HepG2 (cell line): ENCODE measurements around the gene MARK2. TPM values are rescaled to one million over a fixed set of nuclear protein-coding genes. Genes with fewer than 3 reads are reported as not detected.

Experiments used
- ASH2L ChIP-seq: fragments of 300-600, 200-600 bp; sonication (generic); IDR thresholded peaks from 2 replicates; pipeline ENCODE4 v1.7.0; 2017; ENCODE audit warnings: low read depth, mild to moderate bottlenecking, moderate library complexity, mixed read lengths, low read length; ENCODE audit not compliant: insufficient read length
- FOXJ3 ChIP-seq: sonication (generic); formaldehyde crosslinking; IDR thresholded peaks from 2 replicates; pipeline ENCODE4 v1.4.0; 2020; ENCODE audit warnings: missing genetic modification reagents, mild to moderate bottlenecking, borderline replicate concordance
- HNRNPL ChIP-seq: fragments of 200-400 bp; formaldehyde crosslinking; IDR thresholded peaks from 2 replicates; pipeline ENCODE4 v1.6.1; 2017; ENCODE audit warnings: mild to moderate bottlenecking, low read depth, low read length
- KAT7 ChIP-seq: IDR thresholded peaks from 2 replicates; pipeline ENCODE4 v1.6.1; 2018; ENCODE audit warnings: borderline replicate concordance, missing compliant biosample characterization
- KDM3A ChIP-seq: IDR thresholded peaks from 2 replicates; pipeline ENCODE4 v1.6.1; 2018; ENCODE audit warnings: low read depth, missing compliant biosample characterization
- KLF11 ChIP-seq: IDR thresholded peaks from 2 replicates; pipeline ENCODE4 v1.6.1; 2016; ENCODE audit warnings: missing compliant biosample characterization
- KMT2B ChIP-seq: IDR thresholded peaks from 2 replicates; pipeline ENCODE4 v1.6.1; 2016; ENCODE audit warnings: missing genetic modification reagents, missing compliant biosample characterization
- NCOA2 ChIP-seq: sonication (generic); formaldehyde crosslinking; IDR thresholded peaks from 2 replicates; pipeline ENCODE4 v1.8.0; 2022; ENCODE audit warnings: inconsistent platforms
- NFRKB ChIP-seq: fragments of 450-650 bp; IDR thresholded peaks from 2 replicates; pipeline ENCODE4 v1.6.1; 2017
- PHF20 ChIP-seq: sonication (generic); formaldehyde crosslinking; IDR thresholded peaks from 2 replicates; pipeline ENCODE4 v1.5.0; 2020; ENCODE audit warnings: mild to moderate bottlenecking, missing genetic modification reagents
- PRMT3 ChIP-seq: sonication (generic); formaldehyde crosslinking; IDR thresholded peaks from 2 replicates; pipeline ENCODE4 v1.8.1; 2022; ENCODE audit warnings: low read depth, mild to moderate bottlenecking, moderate library complexity, missing genetic modification reagents, borderline replicate concordance
- RARA ChIP-seq: IDR thresholded peaks from 2 replicates; pipeline ENCODE4 v1.6.1; 2016; ENCODE audit warnings: missing genetic modification reagents, missing compliant biosample characterization
- REPIN1 ChIP-seq: sonication (generic); formaldehyde crosslinking; IDR thresholded peaks from 2 replicates; pipeline ENCODE4 v1.8.0; 2022; ENCODE audit warnings: missing genetic modification reagents, low read depth, mild to moderate bottlenecking, borderline replicate concordance
- SMAD3 ChIP-seq: sonication (generic); formaldehyde crosslinking; IDR thresholded peaks from 2 replicates; pipeline ENCODE4 v1.4.0; 2020; ENCODE audit warnings: missing genetic modification reagents
- SMARCE1 ChIP-seq: fragments of 450-650 bp; IDR thresholded peaks from 2 replicates; pipeline ENCODE4 v1.6.1; 2017; ENCODE audit warnings: borderline replicate concordance
- TEAD3 ChIP-seq: optimal IDR thresholded peaks from 2 replicates; pipeline ENCODE3; 2016; ENCODE audit warnings: borderline replicate concordance
- ZBTB14 ChIP-seq: sonication (generic); formaldehyde crosslinking; IDR thresholded peaks from 2 replicates; pipeline ENCODE4 v1.4.0; 2020; ENCODE audit warnings: missing genetic modification reagents
- ZFP41 ChIP-seq: sonication (generic); formaldehyde crosslinking; IDR thresholded peaks from 2 replicates; pipeline ENCODE4 v1.4.0; 2020; ENCODE audit warnings: mild to moderate bottlenecking, missing genetic modification reagents, borderline replicate concordance
- ZFP82 ChIP-seq: sonication (generic); formaldehyde crosslinking; IDR thresholded peaks from 2 replicates; pipeline ENCODE4 v1.5.1; 2020; ENCODE audit warnings: mild to moderate bottlenecking, missing genetic modification reagents, borderline replicate concordance
- ZNF180 ChIP-seq: sonication (generic); formaldehyde crosslinking; IDR thresholded peaks from 2 replicates; pipeline ENCODE4 v1.4.0; 2020; ENCODE audit warnings: low read depth, missing genetic modification reagents, borderline replicate concordance
- ZNF230 ChIP-seq: sonication (generic); formaldehyde crosslinking; IDR thresholded peaks from 2 replicates; pipeline ENCODE4 v1.4.0; 2020; ENCODE audit warnings: mild to moderate bottlenecking, missing genetic modification reagents
- ZNF3 ChIP-seq: IDR thresholded peaks from 2 replicates; pipeline ENCODE4 v1.7.0; 2017; ENCODE audit warnings: inconsistent platforms
- ZNF446 ChIP-seq: sonication (generic); formaldehyde crosslinking; IDR thresholded peaks from 2 replicates; pipeline ENCODE4 v1.5.0; 2020; ENCODE audit warnings: mild to moderate bottlenecking, missing genetic modification reagents
- ZNF460 ChIP-seq: sonication (generic); formaldehyde crosslinking; IDR thresholded peaks from 2 replicates; pipeline ENCODE4 v1.5.1; 2020; ENCODE audit warnings: missing genetic modification reagents, mild to moderate bottlenecking, borderline replicate concordance
- ZNF510 ChIP-seq: sonication (generic); formaldehyde crosslinking; IDR thresholded peaks from 2 replicates; pipeline ENCODE4 v1.4.0; 2020; ENCODE audit warnings: low read depth, mild to moderate bottlenecking, missing genetic modification reagents
- ZNF589 ChIP-seq: sonication (generic); formaldehyde crosslinking; conservative IDR thresholded peaks from 2 replicates; pipeline ENCODE4 v1.8.0; 2022; ENCODE audit warnings: mild to moderate bottlenecking, moderate library complexity, missing genetic modification reagents
- ZNF605 ChIP-seq: sonication (generic); formaldehyde crosslinking; IDR thresholded peaks from 2 replicates; pipeline ENCODE4 v1.8.0; 2022; ENCODE audit warnings: mild to moderate bottlenecking, missing genetic modification reagents
- ZNF841 ChIP-seq: sonication (generic); formaldehyde crosslinking; IDR thresholded peaks from 2 replicates; pipeline ENCODE4 v1.8.1; 2023; ENCODE audit warnings: missing genetic modification reagents, borderline replicate concordance
- polyA plus RNA-seq, 8 experiments: library from polyadenylated mRNA; depleted of rRNA in 3 of 8; stranded (reverse) in 7 of 8; unstranded in 1 of 8; fragments of >200 nt; fragmentation: Illumina TruSeq in 4 of 8; extraction: Trizol in 4 of 8; gene quantifications; 2 replicates each; pipeline versions ENCODE4 v1.2.1 to v1.2.3, GENCODE V29; 2011 to 2016; ENCODE audit warnings: low read depth in 4 of 8, missing spikeins in 1 of 8, mixed read lengths in 1 of 8; ENCODE audit not compliant: insufficient read depth in 1 of 8
- total RNA-seq, 5 experiments: library from RNA; depleted of rRNA; stranded (reverse); fragments of >200 nt; fragmentation: Illumina TruSeq; extraction: Trizol; gene quantifications; 2 replicates each; pipeline ENCODE4 v1.2.3, GENCODE V29; 2016; ENCODE audit warnings: low read depth in 1 of 5
- TF ChIP-seq, protein P1 (sequence below): sonication (generic); formaldehyde crosslinking; IDR thresholded peaks from 2 replicates; pipeline ENCODE4 v1.4.0; 2020; ENCODE audit warnings: low read depth, mild to moderate bottlenecking, missing genetic modification reagents
- TF ChIP-seq, protein P2 (sequence below): sonication (generic); formaldehyde crosslinking; conservative IDR thresholded peaks from 2 replicates; pipeline ENCODE4 v1.4.0; 2020; ENCODE audit warnings: missing genetic modification reagents

Gene MARK2
- total and polyA plus RNA-seq, 2 of the 13 experiments (the other 11 are each of a cell fraction or from before 2014, with no cell fraction given), result 13.5 to 13.9 TPM

DNA sequence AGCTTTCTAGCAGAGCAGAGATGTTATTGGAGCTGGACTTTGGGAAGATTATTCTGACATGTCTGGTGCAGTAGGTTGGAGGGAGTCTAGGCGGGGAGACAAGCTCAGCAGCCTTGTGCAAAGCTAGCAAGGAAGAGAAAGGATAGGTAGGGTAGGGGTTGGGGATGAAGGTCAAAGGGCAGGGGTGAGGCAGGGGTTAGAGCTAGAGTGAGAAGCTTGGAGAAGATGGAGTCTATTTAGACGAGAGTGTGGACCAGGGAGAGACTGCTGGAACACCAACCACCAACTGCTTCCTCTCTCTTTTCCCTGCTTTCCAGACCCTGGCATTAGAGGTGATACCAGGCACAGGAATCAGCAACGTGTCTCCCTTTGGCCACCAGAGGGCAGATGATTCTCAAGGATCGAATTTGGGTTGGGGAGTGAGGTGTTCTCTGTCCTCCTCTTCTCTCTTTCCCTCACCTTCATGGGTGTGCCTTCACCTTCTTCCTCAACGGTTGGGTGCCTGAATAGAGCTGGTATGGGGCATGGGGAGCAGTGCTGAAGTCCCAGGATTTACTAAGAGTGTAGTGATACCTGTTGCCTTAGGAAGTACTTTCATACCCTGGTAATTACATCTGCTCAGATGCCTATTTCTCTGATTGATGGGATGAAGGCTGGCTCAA is 1.8 kb upstream of the MARK2 start (continued):
- TF ChIP-seq ZBTB14 (CRISPR knock-in tag) (no peak), ZNF180 (no peak), ZNF3 (CRISPR knock-in tag) (no peak), SMAD3 (CRISPR knock-in tag) (peak; percentile 64; the same call in 1 of the 2 replicates), RARA (CRISPR knock-in tag) (no peak), KMT2B (CRISPR knock-in tag) (no peak), FOXJ3 (CRISPR knock-in tag) (no peak), NCOA2 (CRISPR knock-in tag) (no peak), ZNF841 (no peak), PHF20 (CRISPR knock-in tag) (no peak), ZNF446 (CRISPR knock-in tag) (no peak), TEAD3 (CRISPR knock-in tag) (peak; percentile 55), ZFP82 (CRISPR knock-in tag) (no peak), NFRKB (no peak), ZNF510 (CRISPR knock-in tag) (no peak), ZNF589 (CRISPR knock-in tag) (no peak), KAT7 (CRISPR knock-in tag) (no peak), HNRNPL (no peak), ZNF605 (CRISPR knock-in tag) (peak; percentile 35; the same call in 1 of the 2 replicates), KDM3A (no peak), ZFP41 (CRISPR knock-in tag) (no peak), REPIN1 (no peak), ZNF230 (CRISPR knock-in tag) (no peak), ASH2L (no peak), PRMT3 (CRISPR knock-in tag) (no peak), SMARCE1 (no peak), KLF11 (CRISPR knock-in tag) (no peak), ZNF460 (no peak)
- TF ChIP-seq, protein P1, sequence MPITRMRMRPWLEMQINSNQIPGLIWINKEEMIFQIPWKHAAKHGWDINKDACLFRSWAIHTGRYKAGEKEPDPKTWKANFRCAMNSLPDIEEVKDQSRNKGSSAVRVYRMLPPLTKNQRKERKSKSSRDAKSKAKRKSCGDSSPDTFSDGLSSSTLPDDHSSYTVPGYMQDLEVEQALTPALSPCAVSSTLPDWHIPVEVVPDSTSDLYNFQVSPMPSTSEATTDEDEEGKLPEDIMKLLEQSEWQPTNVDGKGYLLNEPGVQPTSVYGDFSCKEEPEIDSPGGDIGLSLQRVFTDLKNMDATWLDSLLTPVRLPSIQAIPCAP (CRISPR knock-in tag), result no peak
- TF ChIP-seq, protein P2, sequence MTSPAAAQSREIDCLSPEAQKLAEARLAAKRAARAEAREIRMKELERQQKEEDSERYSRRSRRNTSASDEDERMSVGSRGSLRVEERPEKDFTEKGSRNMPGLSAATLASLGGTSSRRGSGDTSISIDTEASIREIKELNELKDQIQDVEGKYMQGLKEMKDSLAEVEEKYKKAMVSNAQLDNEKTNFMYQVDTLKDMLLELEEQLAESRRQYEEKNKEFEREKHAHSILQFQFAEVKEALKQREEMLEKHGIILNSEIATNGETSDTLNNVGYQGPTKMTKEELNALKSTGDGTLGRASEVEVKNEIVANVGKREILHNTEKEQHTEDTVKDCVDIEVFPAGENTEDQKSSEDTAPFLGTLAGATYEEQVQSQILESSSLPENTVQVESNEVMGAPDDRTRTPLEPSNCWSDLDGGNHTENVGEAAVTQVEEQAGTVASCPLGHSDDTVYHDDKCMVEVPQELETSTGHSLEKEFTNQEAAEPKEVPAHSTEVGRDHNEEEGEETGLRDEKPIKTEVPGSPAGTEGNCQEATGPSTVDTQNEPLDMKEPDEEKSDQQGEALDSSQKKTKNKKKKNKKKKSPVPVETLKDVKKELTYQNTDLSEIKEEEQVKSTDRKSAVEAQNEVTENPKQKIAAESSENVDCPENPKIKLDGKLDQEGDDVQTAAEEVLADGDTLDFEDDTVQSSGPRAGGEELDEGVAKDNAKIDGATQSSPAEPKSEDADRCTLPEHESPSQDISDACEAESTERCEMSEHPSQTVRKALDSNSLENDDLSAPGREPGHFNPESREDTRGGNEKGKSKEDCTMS (CRISPR knock-in tag), result no peak
